Measurements from ENCODE around the gene PYCR2. TPM values are rescaled to one million over a fixed set of nuclear protein-coding genes. Genes with fewer than 3 reads are reported as not detected.

The PYCR2 gene
- total RNA-seq, 1 donor from 2014 or later: 54.8 TPM

DNA sequence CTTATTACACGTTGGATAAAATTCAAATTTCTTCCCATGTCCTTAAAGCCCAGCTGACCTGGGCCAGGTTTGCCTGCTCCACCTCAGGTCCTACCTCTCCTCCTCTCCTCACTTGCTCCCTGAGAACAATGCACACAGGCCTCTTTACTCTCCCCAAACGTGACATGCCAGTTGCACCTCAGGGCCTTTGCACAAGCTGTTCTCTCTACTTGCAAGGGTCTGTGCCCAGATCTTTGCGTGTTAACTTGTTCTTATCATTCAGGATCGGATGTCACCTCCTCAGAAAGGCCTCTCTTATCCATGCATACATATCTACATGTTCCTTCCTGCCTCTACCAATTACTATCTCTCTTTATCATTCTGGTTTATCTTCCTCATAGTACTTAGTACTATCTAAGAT, 20.4 kb downstream of the PYCR2 start:
- no peaks in the 10 kb centered on the region for H3K9me3 Mint-ChIP-seq (ENCODE audit: low read depth)
- H3K27ac Mint-ChIP-seq: no peak overlapping the region
- DNase-seq (ENCODE audit: low spot score, unreplicated experiment): no peak
- H3K4me1 Mint-ChIP-seq (ENCODE audit: low read depth): peaks cover 8% of the 10 kb centered on the region
- TF ChIP-seq, protein P1, sequence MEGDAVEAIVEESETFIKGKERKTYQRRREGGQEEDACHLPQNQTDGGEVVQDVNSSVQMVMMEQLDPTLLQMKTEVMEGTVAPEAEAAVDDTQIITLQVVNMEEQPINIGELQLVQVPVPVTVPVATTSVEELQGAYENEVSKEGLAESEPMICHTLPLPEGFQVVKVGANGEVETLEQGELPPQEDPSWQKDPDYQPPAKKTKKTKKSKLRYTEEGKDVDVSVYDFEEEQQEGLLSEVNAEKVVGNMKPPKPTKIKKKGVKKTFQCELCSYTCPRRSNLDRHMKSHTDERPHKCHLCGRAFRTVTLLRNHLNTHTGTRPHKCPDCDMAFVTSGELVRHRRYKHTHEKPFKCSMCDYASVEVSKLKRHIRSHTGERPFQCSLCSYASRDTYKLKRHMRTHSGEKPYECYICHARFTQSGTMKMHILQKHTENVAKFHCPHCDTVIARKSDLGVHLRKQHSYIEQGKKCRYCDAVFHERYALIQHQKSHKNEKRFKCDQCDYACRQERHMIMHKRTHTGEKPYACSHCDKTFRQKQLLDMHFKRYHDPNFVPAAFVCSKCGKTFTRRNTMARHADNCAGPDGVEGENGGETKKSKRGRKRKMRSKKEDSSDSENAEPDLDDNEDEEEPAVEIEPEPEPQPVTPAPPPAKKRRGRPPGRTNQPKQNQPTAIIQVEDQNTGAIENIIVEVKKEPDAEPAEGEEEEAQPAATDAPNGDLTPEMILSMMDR (IDR thresholded peaks at IDR 0.05; ENCODE audit: unreplicated experiment): no peak
- H3K4me3 Mint-ChIP-seq (ENCODE audit: low read depth): no peak overlapping the region
- H3K36me3 Mint-ChIP-seq (ENCODE audit: insufficient read depth): no peaks in the 10 kb centered on the region
- H3K27me3 Mint-ChIP-seq: peaks cover 10% of the 10 kb centered on the region

DNA sequence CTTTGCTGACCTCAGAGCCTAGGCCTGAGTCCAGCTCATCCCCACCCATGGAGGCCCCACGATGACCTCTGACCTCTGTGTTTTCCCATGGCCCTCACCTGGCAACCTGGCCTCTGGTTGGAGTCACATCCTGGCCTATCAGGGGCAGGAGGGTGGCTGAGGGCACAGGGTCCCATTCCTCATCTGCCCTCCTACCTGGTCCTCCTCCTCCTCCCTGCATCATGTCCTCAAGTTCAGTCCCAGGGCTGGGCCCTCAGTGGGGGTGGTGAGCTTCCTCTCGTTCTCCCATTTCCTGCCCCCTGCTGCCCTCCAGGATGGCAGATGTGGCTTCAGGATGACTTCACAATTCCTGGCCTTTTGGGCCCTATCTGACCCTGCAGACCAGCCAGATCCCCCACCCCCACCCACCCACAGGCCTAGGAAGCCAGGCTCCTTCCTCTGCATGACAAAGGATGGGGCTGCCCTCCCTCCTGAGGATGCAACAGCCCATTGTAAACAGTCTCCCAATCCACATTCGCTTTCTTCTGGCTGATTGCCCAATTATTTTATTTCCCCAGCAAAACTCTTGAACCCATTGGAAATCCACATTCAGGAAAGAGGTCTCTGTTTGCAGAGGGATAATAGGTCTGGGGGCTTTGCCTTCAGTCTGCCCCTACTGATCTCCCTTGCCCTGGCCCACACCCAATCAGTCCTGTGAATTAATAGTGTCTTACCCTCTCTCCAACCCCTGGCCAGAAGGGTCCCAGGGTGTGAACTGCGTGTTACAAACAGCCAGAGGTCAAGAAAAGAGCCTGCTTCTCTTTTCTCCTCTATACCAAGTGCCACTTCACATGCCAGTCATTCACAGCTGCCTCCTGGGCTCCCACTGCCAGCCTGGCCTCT, 24.8 kb downstream of the PYCR2 start:
- H3K27me3 Mint-ChIP-seq: no peaks in the 10 kb centered on the region
- no peak overlapping the region for H3K4me3 Mint-ChIP-seq (ENCODE audit: low read depth)
- TF ChIP-seq, protein P1 (IDR thresholded peaks at IDR 0.05; ENCODE audit: unreplicated experiment): no peak
- no peaks in the 10 kb centered on the region for H3K36me3 Mint-ChIP-seq (ENCODE audit: insufficient read depth)
- peaks cover 21% of the 10 kb centered on the region for H3K4me1 Mint-ChIP-seq (ENCODE audit: low read depth)
- DNase-seq (ENCODE audit: low spot score, unreplicated experiment): no peak
- no peak overlapping the region for H3K27ac Mint-ChIP-seq
- no peaks in the 10 kb centered on the region for H3K9me3 Mint-ChIP-seq (ENCODE audit: low read depth)

DNA sequence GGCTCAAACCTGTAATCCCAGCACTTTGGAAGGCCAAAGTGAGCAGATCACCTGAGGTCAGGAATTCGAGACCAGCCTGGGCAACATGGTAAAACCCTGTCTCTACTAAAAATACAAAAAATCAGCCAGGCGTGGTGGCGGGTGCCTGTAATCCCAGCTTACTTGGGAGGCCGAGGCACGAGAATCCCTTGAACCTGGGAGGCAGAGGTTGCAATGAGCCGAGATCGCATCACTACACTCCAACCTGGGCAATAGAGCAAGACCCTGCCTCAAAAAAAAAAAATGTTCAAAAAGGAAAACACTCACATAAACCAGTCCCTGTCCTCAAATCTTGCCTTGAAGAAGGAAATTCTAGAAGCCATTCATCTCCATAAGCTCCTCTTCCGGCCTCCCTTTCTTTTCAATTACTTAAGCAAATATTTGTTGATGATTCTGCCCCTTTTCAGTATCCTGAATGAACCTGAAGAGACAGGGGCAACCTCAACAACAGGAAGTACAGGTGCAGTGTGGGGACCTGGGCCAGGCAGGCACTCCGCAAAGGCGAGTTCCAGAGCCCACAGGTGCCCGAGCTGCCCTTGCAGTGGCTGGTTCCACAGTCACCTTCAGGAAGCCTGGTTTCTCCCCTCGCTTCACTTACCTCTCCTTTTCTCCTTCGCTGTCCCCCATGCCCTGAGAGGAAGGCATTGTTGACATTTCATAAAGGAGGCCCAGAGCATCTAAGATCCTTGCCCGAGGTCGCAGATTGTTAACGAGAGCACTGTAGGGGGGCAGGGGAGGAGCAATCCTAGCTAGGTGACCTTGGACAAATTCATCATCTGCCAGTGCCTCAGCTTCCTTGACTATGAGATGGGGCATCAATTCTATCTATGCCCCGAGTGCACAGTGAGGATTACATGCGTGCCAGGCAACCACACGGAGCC, 26.2 kb downstream of the PYCR2 start:
- TF ChIP-seq, protein P1 (IDR thresholded peaks at IDR 0.05; ENCODE audit: unreplicated experiment): no peak
- H3K27ac Mint-ChIP-seq: peak overlapping the region; percentile 16

DNA sequence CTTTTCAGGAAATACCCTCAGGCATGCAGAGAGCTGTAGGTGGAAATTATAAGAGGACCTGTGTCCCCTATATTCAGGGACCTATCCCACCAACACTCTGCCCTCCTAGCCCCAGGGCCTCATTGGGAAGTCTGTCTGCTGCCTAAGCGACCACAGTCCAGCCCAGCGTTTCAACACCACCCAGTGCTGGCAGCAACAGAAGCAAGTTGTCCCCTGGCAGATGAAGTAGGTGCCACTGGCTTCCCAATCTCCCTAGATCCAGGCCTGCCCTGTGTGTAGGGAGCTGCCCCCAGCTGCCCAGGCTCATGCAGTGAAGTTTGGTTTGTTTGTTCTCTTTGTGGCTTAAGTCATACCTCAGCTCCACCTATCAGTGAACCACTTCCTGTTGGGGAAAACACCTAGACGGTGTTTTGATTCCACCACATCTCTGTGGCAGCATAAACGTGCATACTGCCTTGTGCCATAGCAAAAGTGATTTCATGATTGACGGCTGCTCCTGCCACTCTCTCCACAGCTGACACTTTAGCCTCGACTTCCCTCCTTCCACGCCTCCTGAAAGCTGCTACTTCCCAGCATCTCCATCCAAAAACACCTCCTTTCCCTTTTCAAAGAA, 27.0 kb downstream of the PYCR2 start:
- TF ChIP-seq, protein P1 (IDR thresholded peaks at IDR 0.05; ENCODE audit: unreplicated experiment): no peak
- Mint-ChIP-seq H3K27ac (peak overlapping the region; percentile 63), H3K36me3 (ENCODE audit: insufficient read depth) (no peaks in the 10 kb centered on the region), H3K27me3 (no peaks in the 10 kb centered on the region), H3K4me3 (ENCODE audit: low read depth) (no peak overlapping the region), H3K4me1 (ENCODE audit: low read depth) (peaks cover 23% of the 10 kb centered on the region), H3K9me3 (ENCODE audit: low read depth) (no peaks in the 10 kb centered on the region)
- DNase-seq (ENCODE audit: low spot score, unreplicated experiment): no peak

More for the DNA sequence above, 26.2 kb downstream of the PYCR2 start:
- no peaks in the 10 kb centered on the region for H3K27me3 Mint-ChIP-seq
- no peak overlapping the region for H3K4me3 Mint-ChIP-seq (ENCODE audit: low read depth)
- H3K36me3 Mint-ChIP-seq (ENCODE audit: insufficient read depth): no peaks in the 10 kb centered on the region
- H3K4me1 Mint-ChIP-seq (ENCODE audit: low read depth): peaks cover 23% of the 10 kb centered on the region
- no peak for DNase-seq (ENCODE audit: low spot score, unreplicated experiment)
- H3K9me3 Mint-ChIP-seq (ENCODE audit: low read depth): no peaks in the 10 kb centered on the region

DNA sequence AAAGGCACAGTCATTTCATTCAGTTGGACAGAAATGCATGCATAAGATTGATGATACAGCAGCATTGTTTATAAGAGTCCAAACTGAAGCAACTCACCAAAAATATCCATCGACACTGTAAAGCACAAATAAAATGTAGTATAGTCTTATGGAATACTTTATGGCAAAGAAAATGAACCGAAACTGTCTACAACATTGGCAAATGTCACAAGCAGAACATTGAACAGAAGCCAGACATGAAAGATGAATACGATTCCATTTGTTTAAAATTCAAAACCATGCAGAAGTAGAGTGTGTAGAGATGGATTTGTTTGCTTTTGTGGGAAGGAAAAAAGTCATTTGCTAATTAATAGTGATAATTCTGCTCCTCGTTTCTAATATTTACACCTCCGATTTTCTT, 27.6 kb downstream of the PYCR2 start:
- Mint-ChIP-seq H3K4me3 (ENCODE audit: low read depth) (no peak overlapping the region), H3K27ac (no peak overlapping the region), H3K27me3 (no peaks in the 10 kb centered on the region), H3K36me3 (ENCODE audit: insufficient read depth) (no peaks in the 10 kb centered on the region), H3K4me1 (ENCODE audit: low read depth) (peaks cover 23% of the 10 kb centered on the region), H3K9me3 (ENCODE audit: low read depth) (no peaks in the 10 kb centered on the region)
- TF ChIP-seq, protein P1 (IDR thresholded peaks at IDR 0.05; ENCODE audit: unreplicated experiment): no peak
- DNase-seq (ENCODE audit: low spot score, unreplicated experiment): no peak

Measured in progenitor cell of endocrine pancreas (in vitro differentiated cells).